Fibroblast of pulmonary artery (primary cell): ENCODE data around the gene DRG2.
A peak's percentile ranks its signal among the peaks of the same experiment; 100 is the strongest.

Experiments used
- DNase-seq: peaks from one replicate; pipeline ENCODE4 v3.0.0-alpha.2; 2010; ENCODE audit warnings: low read depth
- H3K4me3 ChIP-seq: replicated peaks from 2 replicates; pipeline ENCODE4 v1.5.1; 2011; ENCODE audit warnings: low read depth, mild to moderate bottlenecking, control low read depth, low read length, moderate library complexity
- TF ChIP-seq, protein P1 (sequence below): IDR thresholded peaks from 2 replicates; pipeline ENCODE4 v1.5.1; 2011; ENCODE audit warnings: mild to moderate bottlenecking, control low read depth, low read length, inconsistent platforms; ENCODE audit errors: missing control alignments

DRG2 gene

DNA sequence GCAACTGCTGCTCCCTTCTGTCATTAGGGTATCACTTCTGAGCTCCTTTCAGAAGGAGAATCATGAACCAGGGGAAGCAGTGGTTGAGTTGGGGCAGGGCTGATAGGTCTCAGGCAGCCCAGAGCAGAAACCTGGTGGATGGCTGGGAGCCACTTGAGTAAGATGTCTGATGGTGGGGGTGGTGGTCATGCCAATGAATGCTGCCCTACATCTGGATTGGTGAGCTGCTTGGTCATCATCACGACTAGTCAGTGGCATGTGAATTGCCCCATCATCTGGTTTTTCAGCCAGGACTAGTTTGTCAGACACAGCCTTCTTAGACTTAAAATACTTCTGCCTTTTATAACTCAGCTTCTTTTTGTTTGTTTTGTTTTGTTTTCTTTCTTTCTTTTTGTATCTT lies 46.0 kb upstream of the DRG2 start:
- TF ChIP-seq, protein P1, sequence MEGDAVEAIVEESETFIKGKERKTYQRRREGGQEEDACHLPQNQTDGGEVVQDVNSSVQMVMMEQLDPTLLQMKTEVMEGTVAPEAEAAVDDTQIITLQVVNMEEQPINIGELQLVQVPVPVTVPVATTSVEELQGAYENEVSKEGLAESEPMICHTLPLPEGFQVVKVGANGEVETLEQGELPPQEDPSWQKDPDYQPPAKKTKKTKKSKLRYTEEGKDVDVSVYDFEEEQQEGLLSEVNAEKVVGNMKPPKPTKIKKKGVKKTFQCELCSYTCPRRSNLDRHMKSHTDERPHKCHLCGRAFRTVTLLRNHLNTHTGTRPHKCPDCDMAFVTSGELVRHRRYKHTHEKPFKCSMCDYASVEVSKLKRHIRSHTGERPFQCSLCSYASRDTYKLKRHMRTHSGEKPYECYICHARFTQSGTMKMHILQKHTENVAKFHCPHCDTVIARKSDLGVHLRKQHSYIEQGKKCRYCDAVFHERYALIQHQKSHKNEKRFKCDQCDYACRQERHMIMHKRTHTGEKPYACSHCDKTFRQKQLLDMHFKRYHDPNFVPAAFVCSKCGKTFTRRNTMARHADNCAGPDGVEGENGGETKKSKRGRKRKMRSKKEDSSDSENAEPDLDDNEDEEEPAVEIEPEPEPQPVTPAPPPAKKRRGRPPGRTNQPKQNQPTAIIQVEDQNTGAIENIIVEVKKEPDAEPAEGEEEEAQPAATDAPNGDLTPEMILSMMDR: no peak
- peak; percentile 45 for DNase-seq
- H3K4me3 ChIP-seq: no peak overlapping the region

DNA sequence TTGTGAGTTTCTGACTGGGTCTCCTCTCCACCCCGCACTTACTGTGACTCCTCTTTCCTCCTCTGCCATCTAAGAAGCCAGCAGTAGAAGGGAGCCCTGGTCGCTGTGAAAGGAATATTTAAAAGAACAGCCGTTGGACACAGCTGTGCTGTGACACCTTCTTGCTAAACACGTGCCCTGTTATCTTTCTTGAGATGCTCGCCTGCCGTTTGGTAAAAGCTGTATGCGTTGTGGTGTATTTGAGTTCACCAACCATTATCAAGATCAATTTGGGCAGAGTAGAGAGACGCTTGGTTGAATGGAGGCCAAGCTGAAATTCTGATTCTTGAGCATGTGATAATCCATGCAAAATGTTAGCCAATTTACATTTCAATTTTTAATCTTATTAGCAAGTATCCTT lies 44.8 kb upstream of the DRG2 start:
- H3K4me3 ChIP-seq: no peak overlapping the region
- TF ChIP-seq, protein P1: no peak
- no peak for DNase-seq

DNA sequence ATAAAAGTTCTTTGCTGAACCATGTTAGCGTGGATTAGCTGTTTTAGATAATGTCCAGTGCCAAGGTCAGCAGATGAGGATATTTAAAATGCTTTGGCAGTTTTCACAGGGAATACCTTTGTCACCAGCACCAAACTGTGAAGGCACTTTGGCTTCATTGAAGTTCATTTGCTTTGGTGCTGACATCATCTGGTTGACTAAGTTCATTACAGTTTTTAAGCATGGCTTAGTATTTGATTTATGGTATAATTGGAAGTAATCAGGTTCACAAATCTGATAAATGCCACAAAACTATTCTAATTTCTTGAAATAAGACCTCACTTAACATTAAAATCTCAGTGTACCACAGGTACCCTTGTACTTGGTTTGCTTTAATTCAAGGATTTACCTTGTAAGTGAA lies 44.3 kb upstream of the DRG2 start:
- peak; percentile 45 for DNase-seq
- TF ChIP-seq, protein P1: peak; percentile 37
- H3K4me3 ChIP-seq: no peak overlapping the region

DNA sequence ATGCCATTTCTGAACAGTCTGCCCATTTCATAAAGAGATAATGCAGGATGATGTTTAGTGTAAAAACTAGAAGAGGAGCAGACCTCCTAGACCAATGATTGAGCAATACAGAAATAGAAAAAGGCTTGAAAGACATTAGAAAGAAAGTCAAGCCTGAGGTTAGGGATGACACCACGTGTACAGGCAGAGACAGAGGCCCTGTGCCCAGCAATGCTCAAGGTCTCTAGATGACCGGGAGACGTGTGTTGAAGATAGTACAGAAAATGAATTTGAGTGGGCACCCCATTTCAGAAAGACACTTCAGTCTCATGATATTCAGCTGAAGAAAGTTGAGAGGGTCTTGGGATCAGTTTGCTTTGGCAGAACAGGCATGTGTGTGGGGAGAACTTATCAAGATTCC lies 43.1 kb upstream of the DRG2 start:
- TF ChIP-seq, protein P1: no peak
- no peak overlapping the region for H3K4me3 ChIP-seq
- DNase-seq: no peak

DNA sequence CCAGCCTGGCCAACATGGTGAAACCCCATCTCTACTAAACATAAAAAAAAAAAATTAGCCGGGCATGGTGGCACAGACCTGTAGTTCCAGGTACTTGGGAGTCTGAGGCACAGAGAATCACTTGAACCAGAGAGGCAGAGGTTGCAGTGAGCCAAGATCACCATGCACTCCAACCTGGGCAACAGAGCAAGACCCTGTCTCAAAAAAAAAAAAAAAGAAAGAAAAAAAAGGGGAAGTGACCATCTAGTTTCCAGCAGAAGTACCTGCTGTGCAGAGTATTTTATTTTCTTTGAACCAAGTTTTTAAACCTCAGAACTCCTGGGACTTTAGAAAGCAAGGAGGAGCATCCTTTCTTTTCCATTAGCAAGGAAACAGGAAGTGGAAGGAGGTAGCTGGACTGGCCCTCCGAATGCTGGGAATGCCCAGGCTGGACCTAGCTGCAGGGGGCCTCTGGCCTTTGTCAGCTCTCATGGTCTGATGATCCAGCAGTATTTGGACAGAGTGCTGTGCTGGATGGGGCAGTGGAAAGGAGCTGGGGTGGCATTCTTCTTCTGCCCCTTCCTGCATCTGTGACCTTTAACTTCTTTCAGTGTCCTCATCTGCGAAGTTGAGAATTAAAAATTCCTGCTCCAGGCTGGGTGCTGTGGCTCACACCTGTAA lies 41.9 kb upstream of the DRG2 start:
- DNase-seq: no peak
- no peak overlapping the region for H3K4me3 ChIP-seq
- TF ChIP-seq, protein P1: no peak

DNA sequence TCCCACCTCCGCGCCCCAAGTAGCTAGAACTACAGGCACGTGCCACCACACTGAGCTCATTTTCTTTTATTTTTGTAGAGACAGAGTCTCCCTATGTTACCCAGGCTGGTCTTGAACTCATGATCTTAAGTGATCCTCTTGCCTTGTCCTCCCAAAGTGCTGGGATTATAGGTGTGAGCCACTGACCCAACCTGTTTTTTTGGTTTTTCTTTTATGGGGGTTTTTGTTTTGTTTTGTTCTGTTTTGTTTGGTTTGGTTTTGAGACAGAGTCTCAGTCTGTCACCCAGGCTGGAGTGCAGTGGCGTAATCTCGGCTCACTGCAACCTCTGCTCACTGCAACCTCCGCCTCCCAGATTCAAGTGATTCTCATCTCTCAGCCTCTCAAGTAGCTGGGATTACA lies 32.2 kb upstream of the DRG2 start:
- DNase-seq: no peak
- TF ChIP-seq, protein P1: no peak
- no peak overlapping the region for H3K4me3 ChIP-seq

DNA sequence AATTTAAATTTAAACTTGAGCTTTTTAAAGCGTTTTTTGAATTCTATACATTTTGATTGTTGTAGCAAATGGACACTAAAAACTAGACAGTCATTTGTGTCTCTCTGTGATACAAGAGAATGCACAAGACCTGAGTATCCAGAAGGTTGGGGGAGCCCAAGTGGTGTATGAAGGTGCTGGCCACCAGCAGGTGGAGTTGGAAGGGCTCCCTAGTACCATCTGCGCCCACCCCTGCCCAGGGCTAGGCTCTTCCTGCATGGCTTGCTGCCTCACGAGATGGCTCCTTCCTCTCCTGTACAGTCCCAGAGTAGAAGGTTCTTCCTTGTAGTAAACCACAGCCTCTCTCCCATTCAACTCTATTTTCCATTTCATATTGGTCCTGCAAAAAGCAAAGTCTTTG lies 31.5 kb upstream of the DRG2 start:
- no peak for DNase-seq
- no peak overlapping the region for H3K4me3 ChIP-seq
- TF ChIP-seq, protein P1: no peak
